Measurements from ENCODE around the gene C1orf159.

The C1orf159 gene

DNA sequence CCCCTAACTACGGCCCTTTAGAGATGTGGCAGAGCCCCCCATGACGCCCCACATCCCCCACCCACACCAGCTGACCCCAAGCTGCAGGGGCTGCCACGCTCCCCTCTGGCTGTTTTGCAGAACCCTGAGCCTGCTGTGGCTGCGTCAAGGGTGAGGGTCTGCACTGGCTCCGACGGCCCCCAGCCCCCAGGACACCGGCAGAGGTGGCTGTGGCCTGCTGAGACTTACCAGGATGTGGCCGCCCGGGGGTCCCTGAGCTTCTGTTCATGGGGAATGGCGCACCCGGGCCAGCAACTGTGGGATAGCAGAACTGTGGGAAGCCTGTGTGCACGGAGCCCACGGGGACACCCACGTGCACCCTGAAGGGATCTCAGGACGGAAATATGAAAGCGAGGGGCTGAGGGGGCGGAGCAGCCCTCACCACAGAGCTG, 29.0 kb downstream of the C1orf159 start:
- Histone ChIP-seq H3K4me3 (no peak overlapping the region), H3K9me3 (ENCODE audit: low read depth, low read length) (no peaks in the 10 kb centered on the region), H3K9ac (ENCODE audit: insufficient read length) (no peak overlapping the region), H3K27ac (no peak overlapping the region), H3K36me3 (ENCODE audit: insufficient read depth, low read length) (no peaks in the 10 kb centered on the region)
- TF ChIP-seq EZH2 (IDR thresholded peaks at IDR 0.05) = no peak
- no peak for TF ChIP-seq FOXP2 (optimal IDR thresholded peaks at IDR 0.05; ENCODE audit: control extremely low read depth, extremely low read length, insufficient read depth)
- no peak for TF ChIP-seq POLR2AphosphoS5 (IDR thresholded peaks at IDR 0.05; ENCODE audit: borderline replicate concordance, low read depth, low read length)
- no peak for DNase-seq (ENCODE audit: low read depth, low spot score)

DNA sequence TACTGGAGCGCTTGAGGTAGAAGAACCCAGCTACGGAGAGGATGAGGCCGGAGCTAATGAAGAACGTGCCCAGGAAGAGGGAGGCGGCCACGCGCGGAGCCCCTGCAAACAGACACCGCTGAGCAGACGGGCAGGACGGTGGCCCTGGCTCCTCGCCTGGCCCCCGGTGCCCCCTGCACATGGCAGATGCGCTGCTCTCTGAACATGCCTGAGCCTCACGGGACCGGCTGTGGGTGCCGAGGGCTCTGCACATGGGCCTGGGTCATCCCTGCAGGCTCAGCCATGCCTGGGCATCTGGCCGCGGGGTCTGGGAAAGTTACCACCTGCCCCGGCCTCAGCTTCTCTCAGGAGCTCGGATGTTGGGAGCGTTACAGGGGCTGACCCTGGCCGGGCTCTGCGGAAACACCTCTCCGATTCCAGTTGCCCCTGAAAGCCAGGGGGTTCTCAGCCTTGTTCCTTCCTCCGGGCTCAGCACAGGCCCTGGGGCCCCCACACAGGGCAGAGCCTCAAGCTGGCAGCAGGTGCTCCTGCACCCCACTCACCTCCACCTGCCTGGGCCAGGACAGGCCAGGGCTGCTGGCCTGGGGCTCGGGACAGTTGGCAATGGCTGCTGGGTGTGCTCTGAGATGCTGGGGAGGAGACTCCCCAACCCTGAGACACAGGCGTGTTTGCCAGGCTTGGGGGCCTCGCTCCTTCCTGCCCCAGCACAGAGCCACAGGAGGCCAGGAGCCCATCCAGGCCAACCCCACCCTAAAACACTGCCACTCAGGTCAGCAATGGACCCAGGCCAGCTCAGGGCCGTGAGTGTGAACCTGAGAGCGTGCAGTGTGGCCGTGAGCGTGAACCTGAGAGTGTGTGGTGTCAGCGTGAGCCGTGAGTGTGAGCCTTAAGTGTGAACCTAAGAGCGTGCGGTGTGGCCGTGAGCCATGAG, 29.7 kb downstream of the C1orf159 start:
- no peaks in the 10 kb centered on the region for H3K36me3 ChIP-seq (ENCODE audit: insufficient read depth, low read length)
- no peaks in the 10 kb centered on the region for H3K9me3 ChIP-seq (ENCODE audit: low read depth, low read length)
- no peak overlapping the region for H3K27ac ChIP-seq
- no peak overlapping the region for H3K9ac ChIP-seq (ENCODE audit: insufficient read length)
- TF ChIP-seq FOXP2 (optimal IDR thresholded peaks at IDR 0.05; ENCODE audit: control extremely low read depth, extremely low read length, insufficient read depth) (no peak), EZH2 (IDR thresholded peaks at IDR 0.05) (no peak), POLR2AphosphoS5 (IDR thresholded peaks at IDR 0.05; ENCODE audit: borderline replicate concordance, low read depth, low read length) (no peak)
- no peak overlapping the region for H3K4me3 ChIP-seq
- DNase-seq (ENCODE audit: low read depth, low spot score) = no peak

DNA sequence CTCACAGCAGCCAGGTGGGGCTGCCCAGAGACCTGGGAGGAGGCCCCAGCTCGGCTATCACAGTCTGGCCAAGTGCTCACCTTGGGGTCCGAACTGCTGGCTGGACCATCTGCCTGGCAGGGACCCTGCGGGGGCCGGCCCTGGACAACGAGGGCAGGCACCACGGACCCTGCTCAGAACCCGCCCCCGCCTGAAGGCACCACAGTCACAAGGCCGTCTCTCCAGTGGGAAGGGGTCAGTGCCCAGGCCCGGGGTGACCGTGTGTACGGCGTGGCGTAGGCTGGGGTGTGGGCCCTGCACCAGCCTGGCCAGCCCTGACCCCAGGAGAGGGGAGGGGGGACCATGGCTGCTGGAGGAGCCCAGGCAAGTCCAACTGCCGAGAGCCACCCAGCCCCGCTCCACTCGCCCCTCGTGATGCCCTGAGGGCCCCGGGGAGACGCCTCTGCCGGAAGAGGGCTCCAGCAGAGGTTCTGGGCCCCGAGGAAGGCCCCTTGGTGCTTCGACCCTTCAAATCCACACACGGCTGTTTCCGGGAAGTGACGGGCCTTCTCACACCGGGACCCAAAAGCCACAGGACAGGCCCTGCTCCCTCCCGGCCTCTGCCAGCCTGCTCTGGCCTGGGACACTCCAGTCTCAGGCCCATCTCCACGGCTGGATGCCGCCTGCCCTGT, 30.6 kb downstream of the C1orf159 start:
- TF ChIP-seq EZH2 (IDR thresholded peaks at IDR 0.05) = no peak
- no peak for TF ChIP-seq FOXP2 (optimal IDR thresholded peaks at IDR 0.05; ENCODE audit: control extremely low read depth, extremely low read length, insufficient read depth)
- TF ChIP-seq POLR2AphosphoS5 (IDR thresholded peaks at IDR 0.05; ENCODE audit: borderline replicate concordance, low read depth, low read length) = no peak; the same call in 1 of the 2 replicates
- no peak for DNase-seq (ENCODE audit: low read depth, low spot score)
- no peak overlapping the region for H3K9ac ChIP-seq (ENCODE audit: insufficient read length)
- no peak overlapping the region for H3K4me3 ChIP-seq
- H3K36me3 ChIP-seq (ENCODE audit: insufficient read depth, low read length) = no peaks in the 10 kb centered on the region
- H3K27ac ChIP-seq = no peak overlapping the region
- no peaks in the 10 kb centered on the region for H3K9me3 ChIP-seq (ENCODE audit: low read depth, low read length)

- H3K27ac ChIP-seq = no peak overlapping the region
- no peaks in the 10 kb centered on the region for H3K36me3 ChIP-seq (ENCODE audit: insufficient read depth, low read length)
- H3K9ac ChIP-seq (ENCODE audit: insufficient read length) = no peak overlapping the region
- DNase-seq (ENCODE audit: low read depth, low spot score) = no peak
- TF ChIP-seq POLR2AphosphoS5 (IDR thresholded peaks at IDR 0.05; ENCODE audit: borderline replicate concordance, low read depth, low read length) = no peak
- no peaks in the 10 kb centered on the region for H3K9me3 ChIP-seq (ENCODE audit: low read depth, low read length)
- H3K4me3 ChIP-seq = no peak overlapping the region
Measured at GRCh38 chr1:1084372-1085170, 31.3 kb downstream of the C1orf159 start.

- Histone ChIP-seq H3K9me3 (ENCODE audit: low read depth, low read length) (no peaks in the 10 kb centered on the region), H3K4me3 (no peak overlapping the region), H3K36me3 (ENCODE audit: insufficient read depth, low read length) (no peaks in the 10 kb centered on the region), H3K9ac (ENCODE audit: insufficient read length) (no peak overlapping the region), H3K27ac (no peak overlapping the region)
- DNase-seq (ENCODE audit: low read depth, low spot score) = no peak
- no peak for TF ChIP-seq EZH2 (IDR thresholded peaks at IDR 0.05)
- TF ChIP-seq FOXP2 (optimal IDR thresholded peaks at IDR 0.05; ENCODE audit: control extremely low read depth, extremely low read length, insufficient read depth) = no peak
- TF ChIP-seq POLR2AphosphoS5 (IDR thresholded peaks at IDR 0.05; ENCODE audit: borderline replicate concordance, low read depth, low read length) = no peak
Measured at GRCh38 chr1:1083416-1084371, 32.2 kb downstream of the C1orf159 start.

DNA sequence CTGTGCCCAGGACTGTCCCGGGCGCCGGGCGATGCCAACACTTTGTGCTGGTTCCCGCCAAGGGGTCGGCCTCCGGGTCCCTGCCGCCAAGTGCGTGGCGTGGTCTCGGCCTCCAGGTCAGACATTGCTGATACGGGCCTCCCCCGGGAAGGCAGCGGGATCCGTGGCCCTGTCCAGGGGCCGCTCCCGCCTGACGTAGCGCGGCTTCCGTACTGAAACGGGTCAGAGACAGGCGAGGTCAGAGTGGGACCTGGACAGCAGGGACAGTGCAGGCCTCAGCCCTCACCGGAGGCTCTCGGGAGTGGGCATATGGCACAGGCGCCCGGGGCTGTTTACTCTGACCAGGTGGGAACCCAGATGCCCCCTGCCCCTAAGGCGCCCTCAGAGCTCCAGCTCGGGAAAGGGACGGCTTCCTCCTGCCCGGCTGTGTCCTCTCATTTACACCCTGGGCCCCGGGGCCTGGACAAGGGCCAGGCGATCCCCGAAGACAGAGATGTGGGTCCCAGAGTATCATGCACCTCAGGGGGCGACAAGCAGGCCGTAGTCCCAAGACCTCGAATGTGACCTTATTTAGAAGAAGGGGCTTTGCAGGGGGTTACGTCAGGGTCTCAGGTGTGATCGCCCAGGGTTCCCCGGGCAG, 33.0 kb downstream of the C1orf159 start:
- TF ChIP-seq FOXP2 (optimal IDR thresholded peaks at IDR 0.05; ENCODE audit: control extremely low read depth, extremely low read length, insufficient read depth) (no peak), EZH2 (IDR thresholded peaks at IDR 0.05) (no peak), POLR2AphosphoS5 (IDR thresholded peaks at IDR 0.05; ENCODE audit: borderline replicate concordance, low read depth, low read length) (no peak)
- Histone ChIP-seq H3K9ac (ENCODE audit: insufficient read length) (no peak overlapping the region), H3K4me3 (no peak overlapping the region), H3K36me3 (ENCODE audit: insufficient read depth, low read length) (no peaks in the 10 kb centered on the region), H3K27ac (no peak overlapping the region), H3K9me3 (ENCODE audit: low read depth, low read length) (no peaks in the 10 kb centered on the region)
- no peak for DNase-seq (ENCODE audit: low read depth, low spot score)

DNA sequence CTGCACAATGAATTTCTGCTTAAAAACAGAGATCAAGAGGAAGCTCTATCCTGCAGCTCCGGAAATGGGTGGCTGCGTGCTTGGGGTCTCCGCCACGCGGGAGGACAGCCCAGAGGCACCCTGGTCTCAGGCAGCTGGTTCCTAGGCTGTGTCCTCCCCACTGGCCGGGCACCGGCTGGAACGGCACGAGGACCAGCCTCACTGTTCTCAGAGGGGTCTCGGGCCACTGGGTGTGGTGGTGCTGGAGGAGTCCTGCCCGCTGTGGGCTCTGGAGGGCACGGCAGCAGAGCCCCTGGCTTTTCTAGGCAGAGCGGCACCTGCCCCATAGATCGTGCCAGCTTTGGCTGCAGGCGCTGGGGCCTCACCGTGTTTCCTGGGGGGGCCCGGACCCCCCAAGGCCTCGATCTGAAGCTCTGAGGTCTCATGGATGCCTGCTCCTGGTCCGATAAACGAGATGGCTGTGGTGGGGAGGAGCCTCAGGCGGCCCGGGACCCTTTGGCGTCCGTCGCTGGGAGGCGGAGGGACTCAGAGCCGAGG, 33.6 kb downstream of the C1orf159 start:
- Histone ChIP-seq H3K36me3 (ENCODE audit: insufficient read depth, low read length) (no peaks in the 10 kb centered on the region), H3K4me3 (no peak overlapping the region), H3K27ac (no peak overlapping the region; the same call in 1 of the 2 replicates), H3K9ac (ENCODE audit: insufficient read length) (no peak overlapping the region), H3K9me3 (ENCODE audit: low read depth, low read length) (no peaks in the 10 kb centered on the region)
- no peak for DNase-seq (ENCODE audit: low read depth, low spot score)
- TF ChIP-seq EZH2 (IDR thresholded peaks at IDR 0.05) (no peak), POLR2AphosphoS5 (IDR thresholded peaks at IDR 0.05; ENCODE audit: borderline replicate concordance, low read depth, low read length) (no peak), FOXP2 (optimal IDR thresholded peaks at IDR 0.05; ENCODE audit: control extremely low read depth, extremely low read length, insufficient read depth) (no peak)
